GM19043 (cell line): Measurements from ENCODE around the gene CLPSL2.

Experiments used
- ATAC-seq: cut with Tn5 transposase; IDR thresholded peaks from one replicate; pipeline ENCODE4 v1.9.1; 2021; ENCODE audit warnings: low read depth; ENCODE audit not compliant: unreplicated experiment

Gene CLPSL2

GRCh38 chr6:35745509-35745908, 30.9 kb upstream of the CLPSL2 start:
- ATAC-seq = no peak

- ATAC-seq = no peak
Observed at GRCh38 chr6:35746516-35746915, 29.9 kb upstream of the CLPSL2 start.

GRCh38 chr6:35747877-35748276, 28.5 kb upstream of the CLPSL2 start:
- ATAC-seq = no peak

- no peak for ATAC-seq
Observed at GRCh38 chr6:35750557-35750956, 25.8 kb upstream of the CLPSL2 start.

GRCh38 chr6:35751594-35751993, 24.8 kb upstream of the CLPSL2 start:
- no peak for ATAC-seq

- ATAC-seq = no peak
Observed at GRCh38 chr6:35752330-35752729, 24.1 kb upstream of the CLPSL2 start.

GRCh38 chr6:35754452-35755277, 21.7 kb upstream of the CLPSL2 start:
- ATAC-seq = no peak

GRCh38 chr6:35755278-35755924, 21.0 kb upstream of the CLPSL2 start:
- ATAC-seq = no peak

GRCh38 chr6:35757456-35758123, 18.8 kb upstream of the CLPSL2 start:
- ATAC-seq = no peak

- ATAC-seq = no peak
Observed at GRCh38 chr6:35759426-35759825, 17.0 kb upstream of the CLPSL2 start.

GRCh38 chr6:35765739-35766138, 10.7 kb upstream of the CLPSL2 start:
- ATAC-seq = no peak

- ATAC-seq = no peak
Observed at GRCh38 chr6:35769211-35769610, 7.2 kb upstream of the CLPSL2 start.

GRCh38 chr6:35771343-35771627, 5.1 kb upstream of the CLPSL2 start:
- no peak for ATAC-seq

GRCh38 chr6:35774116-35774794, 2.1 kb upstream of the CLPSL2 start:
- no peak for ATAC-seq

GRCh38 chr6:35775031-35775430, 1.4 kb upstream of the CLPSL2 start:
- no peak for ATAC-seq

- no peak for ATAC-seq
Observed at GRCh38 chr6:35777356-35778102, 1.1 kb downstream of the CLPSL2 start.

- ATAC-seq = no peak
Observed at GRCh38 chr6:35778437-35778836, 2.0 kb downstream of the CLPSL2 start.

GRCh38 chr6:35780719-35781118, 4.3 kb downstream of the CLPSL2 start, which contains the start of gene CLPSL1:
Gene CLPSL1, plus strand, starts transcription at chr6:35781019. Its CDS starts 92 bp downstream, at chr6:35781111.
- ATAC-seq = no peak

- ATAC-seq = no peak
Observed at GRCh38 chr6:35781290-35781689, 4.9 kb downstream of the CLPSL2 start.

GRCh38 chr6:35782424-35782823, 6.0 kb downstream of the CLPSL2 start:
- ATAC-seq = no peak
